GM23248 (cell line): ENCODE data around the gene PLSCR1.

Source experiments
- EZH2 ChIP-seq: fragments of 200-600 bp; sonication (generic); IDR thresholded peaks from 2 replicates; pipeline ENCODE4 v1.6.1; 2018; ENCODE audit warnings: antibody characterized with exemption, mild to moderate bottlenecking; ENCODE audit not compliant: insufficient read depth, poor library complexity, severe bottlenecking
- EZH2phosphoT487 ChIP-seq: fragments of 200-600 bp; sonication (generic); IDR thresholded peaks from 2 replicates; pipeline ENCODE4 v1.6.1; 2018; ENCODE audit warnings: antibody characterized with exemption, moderate library complexity, mild to moderate bottlenecking, low read depth; ENCODE audit not compliant: insufficient read depth

GRCh38 chr3:146550070-146550615 lies 5.7 kb upstream of the PLSCR1 start:
- TF ChIP-seq EZH2phosphoT487 (no peak), EZH2 (no peak)
